Measurements from ENCODE around the gene CHST15. TPM values are rescaled to one million over a fixed set of nuclear protein-coding genes. Genes with fewer than 3 reads are reported as not detected.
A peak's percentile ranks its signal among the peaks of the same experiment; 100 is the strongest.

Gene CHST15
- total and polyA plus RNA-seq, 2 of the 8 experiments (the other 6 are each of a cell fraction or from before 2014, with no cell fraction given) = 8.8 to 9.1 TPM

GRCh38 chr10:123967626-123968243, 125.7 kb downstream of the CHST15 start:
- Histone ChIP-seq H2AK5ac (ENCODE audit: low read depth, low read length) (no peak overlapping the region), H3K27ac (ENCODE audit: low read depth, low read length) (no peak overlapping the region), H3K79me2 (ENCODE audit: control insufficient read depth in 1 of 2, insufficient read depth in 2 of 2, low read length in 2 of 2) (no peaks in the 10 kb centered on the region), H3K79me1 (ENCODE audit: low read depth, low read length) (no peaks in the 10 kb centered on the region), H2AFZ (ENCODE audit: low read length) (no peak overlapping the region), H3K27me3 (replicated peaks in 1 of 4; ENCODE audit: control insufficient read depth in 3 of 4, extremely low read depth in 1 of 4, insufficient read depth in 3 of 4, low read length in 3 of 4) (peaks cover 0 to 8% (median 6%) of the 10 kb centered on the region in 4 experiments; a peak in 3 of 7 replicates), H2BK5ac (ENCODE audit: low read depth, low read length) (no peak overlapping the region), H3K56ac (replicated peaks; ENCODE audit: insufficient read length, low read depth, low read length) (no peak overlapping the region), H4K20me1 (replicated peaks in 1 of 2; ENCODE audit: control insufficient read depth in 1 of 2, insufficient read depth in 2 of 2, low read length in 2 of 2) (peaks cover 0 to 8% of the 10 kb centered on the region in 2 experiments), H2BK120ac (replicated peaks; ENCODE audit: low read depth, low read length) (no peak overlapping the region), H3K9ac (replicated peaks in 1 of 4; ENCODE audit: extremely low read depth in 1 of 4, low read depth in 3 of 4, low read length in 3 of 4) (no peak overlapping the region), H3K4me2 (ENCODE audit: insufficient read depth in 1 of 2, low read depth in 2 of 2, low read length in 2 of 2) (no peak overlapping the region), H4K8ac (ENCODE audit: extremely low read depth, insufficient read depth, low read length) (no peak overlapping the region), H3K23ac (ENCODE audit: insufficient read length) (no peak overlapping the region), H3K14ac (ENCODE audit: insufficient read length) (no peak overlapping the region), H3K4me1 (replicated peaks in 1 of 4; ENCODE audit: control insufficient read depth in 3 of 4, insufficient read depth in 4 of 4, low read length in 3 of 4) (peaks cover 2 to 20% (median 8%) of the 10 kb centered on the region in 4 experiments), H2BK20ac (ENCODE audit: low read length) (0 out of 2 replicates have a peak overlapping the region, but pooled peaks have one; percentile 76), H2BK12ac (ENCODE audit: low read depth, low read length) (no peak overlapping the region), H4K91ac (replicated peaks; ENCODE audit: insufficient read length, low read length) (peak overlapping the region; percentile 17), H3K36me3 (ENCODE audit: control insufficient read depth in 2 of 4, insufficient read depth in 4 of 4, low read length in 3 of 4) (no peaks in the 10 kb centered on the region), H3K18ac (ENCODE audit: extremely low read depth, low read length) (no peak overlapping the region), H3K23me2 (ENCODE audit: low read depth, low read length) (peaks cover 13% of the 10 kb centered on the region; the same call in 1 of the 2 replicates), H2BK15ac (ENCODE audit: low read length) (no peak overlapping the region), H4K5ac (ENCODE audit: insufficient read length, low read depth, low read length) (no peak overlapping the region), H3K9me3 (ENCODE audit: insufficient read depth in 2 of 2, low read depth in 1 of 2, low read length in 1 of 2) (no peaks in the 10 kb centered on the region), H3K4me3 (ENCODE audit: extremely low read depth in 1 of 4, insufficient read depth in 2 of 4, low read depth in 3 of 4, low read length in 4 of 4) (no peak overlapping the region), H3K4ac (replicated peaks; ENCODE audit: insufficient read length, low read depth, low read length) (no peak overlapping the region)
- peak; percentile 63 to 95 for DNase-seq (ENCODE audit: low read depth in 1 of 2, low spot score in 2 of 2)
- peak; percentile 19 for FAIRE-seq
- ChIA-PET CTCF (ENCODE audit: partially characterized antibody) (interaction anchor here (0.6 to 9.3 kb wide), 20 partner anchors 9 to 824 kb away, joined by 3 to 76 read pairs (median 6); partner anchors contain the start of genes CPXM2 and GPR26), POLR2A (ENCODE audit: partially characterized antibody) (no interaction called here)
- TF ChIP-seq RAD21 (IDR thresholded peaks at IDR 0.05 in 1 of 2, conservative IDR thresholded peaks at IDR 0.05 in 1 of 2; ENCODE audit: low read depth in 2 of 2, low read length in 2 of 2) (peak; percentile 99), EZH2 (IDR thresholded peaks at IDR 0.05; ENCODE audit: low read depth, low read length, severe bottlenecking) (no peak), TEAD4 (IDR thresholded peaks at IDR 0.05; ENCODE audit: low read depth, low read length) (peak; percentile 25; the same call in 1 of the 2 replicates), CHD2 (IDR thresholded peaks at IDR 0.05; ENCODE audit: low read length) (no peak), CTCF (IDR thresholded peaks at IDR 0.05; ENCODE audit: control extremely low read depth in 1 of 3, insufficient read depth in 1 of 3, low read depth in 1 of 3, low read length in 3 of 3) (peak; percentile 89 to 95 (median 91)), FOSL1 (IDR thresholded peaks at IDR 0.05; ENCODE audit: insufficient read depth, low read depth, low read length) (no peak)
- WGBS, 2 experiments (ENCODE audit: extremely low coverage in 1 of 2, insufficient coverage in 1 of 2, insufficient read length in 1 of 2, insufficient replicate concordance in 2 of 2, low coverage in 1 of 2, low lambda C conversion rate in 2 of 2, missing lambda C conversion rate in 1 of 2) = 16% methylated on average over 19 of the region's 19 CpGs; no CpG with 5 or more reads in 1 of the 2 experiments
